ENCODE data around the gene HES7.
A peak's percentile ranks its signal among the peaks of the same experiment; 100 is the strongest.
"Not testable (repeated sequence)": the region's sequence is repeated elsewhere in the genome, so short reads cannot be mapped to it uniquely, and the experiment has no call there.

HES7 gene

DNA sequence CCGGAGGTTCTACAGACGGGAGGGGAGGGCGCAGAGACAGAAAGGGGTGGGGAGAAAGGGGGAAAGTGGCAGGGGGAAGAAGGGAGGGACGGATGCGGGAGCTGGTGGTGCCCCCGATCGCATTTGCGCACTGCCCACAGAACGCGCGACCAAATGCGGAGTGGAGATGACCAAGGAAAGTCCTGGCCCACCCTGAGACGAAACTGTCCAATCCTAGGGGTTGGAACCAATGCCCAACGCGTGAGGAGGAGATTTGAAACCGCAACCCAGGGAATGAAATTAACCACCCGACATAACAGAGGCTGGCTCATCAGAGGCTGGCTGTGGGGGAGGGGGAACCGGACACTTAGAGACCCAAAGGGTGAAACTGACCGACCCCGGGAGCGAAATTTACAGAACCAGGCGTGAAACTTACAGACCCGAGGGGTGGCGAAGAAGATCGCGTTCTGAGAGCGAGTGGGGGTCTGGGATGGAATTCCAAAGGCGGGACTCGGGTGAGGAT lies 1.4 kb downstream of the HES7 start:
- DNase-seq = peak in 1 of 4 experiments; percentile 13

DNA sequence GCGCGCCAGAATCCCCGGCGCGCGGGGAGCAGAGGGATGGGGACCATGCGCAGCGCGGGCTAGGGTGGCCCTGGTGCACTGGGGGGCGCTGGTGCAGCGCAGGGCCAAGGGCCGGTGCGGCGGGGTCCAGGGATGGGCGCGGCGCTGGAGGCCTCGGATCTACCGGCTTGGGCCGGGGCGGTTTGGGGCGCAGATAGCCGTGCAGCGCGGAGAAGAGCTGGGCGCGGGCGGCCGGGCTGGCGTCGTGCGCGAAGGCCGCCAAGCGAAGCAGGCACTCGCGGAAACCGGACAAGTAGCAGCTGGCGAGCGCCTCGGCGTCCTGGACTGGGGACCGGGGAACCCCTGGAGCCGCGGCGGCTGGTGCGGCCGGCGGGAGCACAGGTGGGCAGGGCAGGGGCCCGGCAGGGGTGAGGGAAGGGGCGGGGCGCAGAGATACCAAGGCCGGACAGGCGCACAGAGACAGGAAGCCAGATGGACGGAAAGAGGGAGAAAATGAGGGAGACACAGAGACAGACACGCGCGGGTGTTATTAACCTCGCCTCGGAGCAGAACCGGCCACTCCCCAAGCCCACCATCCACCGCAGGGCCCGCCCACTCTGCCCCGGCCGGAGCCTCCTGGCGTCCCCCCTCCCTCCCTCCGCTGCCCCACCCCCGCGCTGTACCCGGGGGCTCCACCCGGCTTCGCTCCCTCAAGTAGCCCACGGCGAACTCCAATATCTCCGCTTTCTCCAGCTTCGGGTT lies 2.1 kb downstream of the HES7 start:
- DNase-seq = peak; percentile 51 to 80 (median 64)

DNA sequence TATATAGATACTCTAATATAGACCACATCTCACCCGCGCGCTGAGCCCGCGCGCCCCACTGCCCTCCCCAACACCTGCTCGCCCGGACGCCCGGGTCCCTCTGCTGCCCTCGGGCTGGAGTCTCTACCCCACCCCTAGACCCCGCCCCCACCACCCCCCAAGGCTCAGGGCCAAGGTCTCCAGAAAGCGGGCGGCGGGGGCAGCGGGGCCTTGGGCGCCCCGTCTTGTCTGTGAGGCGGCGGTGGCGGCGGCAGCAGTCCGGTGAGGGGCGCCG lies 2.6 kb downstream of the HES7 start:
- no peak for DNase-seq

DNA sequence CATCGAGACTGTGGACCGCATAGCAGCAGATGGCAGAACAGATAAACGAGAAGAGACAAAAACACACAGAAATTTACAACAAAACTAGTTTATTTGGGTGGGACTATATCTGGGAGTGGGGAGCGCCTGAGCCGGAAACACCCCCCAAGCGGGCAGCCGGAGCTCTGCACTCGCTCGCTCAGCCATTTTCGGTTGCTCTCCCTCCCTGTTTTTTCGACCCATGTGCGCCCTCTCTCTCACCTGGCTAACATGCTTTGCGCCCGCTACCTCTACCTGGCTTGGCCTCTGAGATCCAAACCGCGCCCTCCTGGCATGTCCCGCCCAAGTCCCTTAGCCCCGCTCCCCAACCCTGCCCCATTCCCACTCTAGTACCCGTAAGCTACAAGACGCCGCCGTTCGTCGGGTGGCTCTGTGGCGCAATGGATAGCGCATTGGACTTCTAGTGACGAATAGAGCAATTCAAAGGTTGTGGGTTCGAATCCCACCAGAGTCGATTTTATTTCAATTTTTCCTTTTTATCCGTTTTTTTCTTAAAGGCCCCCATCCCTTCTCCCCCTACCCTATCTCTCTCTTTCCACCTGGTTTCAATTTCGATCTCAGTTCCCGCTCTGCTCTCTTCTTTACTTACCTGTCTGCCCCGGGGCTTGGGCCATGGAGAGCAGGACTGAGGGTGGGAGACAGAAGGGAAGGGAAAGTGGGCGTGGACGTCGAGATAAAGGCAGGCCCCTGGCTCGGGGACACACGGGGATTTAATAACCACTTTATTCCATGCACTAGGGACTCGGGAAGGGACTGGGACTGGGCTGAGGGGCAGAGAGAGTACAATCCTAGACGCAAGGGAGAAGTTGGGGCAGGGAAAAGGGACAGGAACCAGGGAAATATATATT lies 3.1 kb downstream of the HES7 start:
- DNase-seq = peak; percentile 73 to 82 (median 76)

DNA sequence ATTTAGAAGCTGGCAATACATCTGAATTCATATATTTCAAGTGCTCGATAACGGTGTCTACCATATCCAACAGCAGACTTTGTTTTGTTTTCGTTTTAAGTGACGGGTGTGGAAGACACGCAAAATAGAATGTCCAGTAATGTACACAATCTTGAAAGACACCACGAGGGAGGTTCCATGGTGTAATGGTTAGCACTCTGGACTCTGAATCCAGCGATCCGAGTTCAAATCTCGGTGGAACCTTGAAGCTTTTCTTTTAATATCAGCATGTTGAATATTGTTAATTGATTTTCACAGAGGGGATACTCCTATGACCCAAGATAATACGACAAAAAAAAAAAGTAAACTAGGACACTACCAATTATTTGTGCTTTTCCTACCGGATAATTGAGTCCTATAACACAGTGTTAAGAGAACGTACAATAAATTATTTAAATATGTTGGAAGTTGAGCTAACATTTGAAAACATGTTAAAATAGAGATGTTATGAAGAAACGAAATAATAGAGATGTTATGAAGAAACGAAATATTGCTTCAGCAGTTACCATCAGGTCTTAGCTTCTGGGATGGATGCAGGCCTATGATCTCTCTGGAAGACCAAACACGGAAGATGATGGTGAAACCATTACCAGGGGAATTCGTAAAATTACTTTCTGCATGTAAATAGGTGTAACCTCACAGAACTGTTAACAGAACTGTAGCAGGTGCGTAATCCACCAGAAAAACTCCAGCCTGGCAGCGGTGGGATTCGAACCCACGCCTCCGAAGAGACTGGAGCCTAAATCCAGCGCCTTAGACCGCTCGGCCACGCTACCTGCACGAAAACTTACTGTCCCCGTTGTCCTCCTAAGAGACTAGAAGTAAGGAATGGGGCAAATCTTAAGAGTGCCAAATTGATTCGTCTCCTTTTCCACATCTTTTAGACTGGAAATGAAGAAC lies 4.1 kb downstream of the HES7 start:
- peak; percentile 86 to 94 (median 92) for DNase-seq

DNA sequence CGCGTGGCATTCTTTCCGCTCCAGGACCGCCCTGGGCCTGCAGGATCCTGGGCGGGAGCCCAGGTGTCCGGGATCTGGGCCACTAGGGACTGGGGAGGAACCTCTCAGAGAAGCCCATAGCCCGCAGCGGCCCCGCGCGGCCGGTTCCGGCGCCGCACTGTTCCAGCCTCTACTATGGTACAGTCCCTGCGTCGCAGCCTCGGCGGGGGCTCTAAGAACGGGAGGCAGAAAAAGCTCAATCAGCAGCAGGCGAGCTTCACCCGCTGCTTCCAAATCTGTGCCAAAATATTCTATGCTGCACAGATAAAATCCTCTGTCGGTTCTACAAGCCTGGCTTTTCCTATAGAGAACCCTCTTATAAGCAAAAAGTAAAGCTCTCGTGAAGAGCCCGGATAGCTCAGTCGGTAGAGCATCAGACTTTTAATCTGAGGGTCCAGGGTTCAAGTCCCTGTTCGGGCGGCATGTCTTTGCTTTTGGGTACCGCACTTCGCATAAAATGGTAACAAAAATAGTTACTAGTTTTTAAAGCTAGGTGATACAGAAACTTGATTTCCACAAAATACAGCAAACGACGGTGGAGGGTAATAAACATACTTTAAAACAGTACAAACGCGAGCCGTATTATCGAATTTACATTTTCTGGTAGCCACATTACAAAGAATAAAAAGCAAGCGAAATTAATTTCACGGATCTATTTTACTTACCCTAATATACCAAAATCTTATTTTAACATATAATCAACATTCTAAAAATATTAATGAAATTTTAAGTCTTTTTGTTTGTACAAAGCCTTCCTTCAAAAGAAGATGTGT lies 4.9 kb downstream of the HES7 start:
- peak; percentile 83 to 93 (median 90) for DNase-seq

DNA sequence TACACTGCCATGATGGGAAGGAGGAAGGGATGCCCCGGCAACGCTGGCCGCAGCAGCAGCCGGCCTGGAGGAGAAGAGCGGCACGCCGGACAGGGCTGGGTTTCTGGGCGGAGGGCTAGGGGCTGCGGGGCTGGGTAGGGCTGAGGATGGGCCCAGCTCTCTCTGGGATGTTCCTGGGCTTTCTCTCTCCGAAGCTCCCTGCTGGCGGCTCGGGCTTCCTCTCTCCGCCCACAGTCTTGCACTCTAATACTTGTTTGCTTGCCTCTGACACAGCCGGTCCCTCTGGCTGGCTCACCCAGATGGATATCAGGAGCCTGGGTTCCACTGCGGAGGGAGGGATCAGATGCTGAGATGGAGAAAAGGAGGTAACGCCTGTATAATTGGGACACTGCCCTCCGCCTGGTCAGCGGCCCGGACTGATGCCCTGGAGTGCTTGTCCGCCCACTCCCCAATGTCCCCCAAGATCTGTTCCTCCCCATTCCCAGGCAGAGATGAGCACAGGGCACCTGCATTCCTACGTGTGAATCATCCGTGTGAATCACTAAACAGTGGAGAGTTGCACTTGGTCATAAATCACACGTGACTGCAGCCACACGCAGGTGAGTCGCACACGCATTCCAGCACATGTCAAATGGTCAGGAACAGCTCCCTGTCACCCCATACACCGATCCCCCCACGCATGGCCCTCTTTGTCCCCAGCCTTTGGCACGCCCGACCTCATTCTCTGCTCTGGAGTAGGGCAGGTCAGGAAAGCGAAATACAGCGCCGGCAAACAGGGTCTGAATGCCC lies 5.7 kb downstream of the HES7 start, which contains the start of gene ALOXE3:
ALOXE3 (minus strand) TSS at position 535 of the 789 bp plus-strand sequence; CDS start at position 11, 524 bp downstream.
- DNase-seq = peak; percentile 8 to 63 (median 58)

DNA sequence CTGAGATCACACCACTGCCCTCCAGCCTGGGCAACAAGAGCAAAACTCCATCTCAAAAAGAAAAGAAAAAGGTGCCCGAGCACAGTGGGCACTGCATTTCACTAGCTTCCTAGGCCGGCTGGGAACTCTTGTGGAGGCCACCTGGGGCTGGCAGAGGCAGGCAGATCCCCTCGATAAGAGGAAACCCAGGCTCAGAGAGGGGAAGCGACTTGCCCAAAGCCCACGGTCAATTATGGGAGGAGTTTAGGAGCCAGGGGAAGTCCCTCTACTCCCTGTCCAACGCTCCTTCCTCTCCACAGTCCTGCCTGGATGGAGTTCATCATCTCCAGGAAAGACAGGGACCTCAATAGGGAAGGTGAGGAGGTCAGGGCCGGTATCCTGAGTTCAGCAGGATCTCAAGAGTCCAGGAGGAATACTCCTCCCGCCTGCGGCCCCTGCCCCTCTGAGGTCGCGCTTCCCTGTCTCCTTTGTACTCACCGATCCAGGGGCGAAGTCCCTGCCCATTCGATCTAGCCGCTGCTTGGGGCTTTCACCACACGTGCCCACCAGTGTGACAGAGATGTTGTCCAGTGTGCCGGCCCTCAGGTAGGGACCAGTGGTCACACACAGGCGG lies 6.4 kb downstream of the HES7 start:
- DNase-seq = peak; percentile 43 to 71 (median 70)

DNA sequence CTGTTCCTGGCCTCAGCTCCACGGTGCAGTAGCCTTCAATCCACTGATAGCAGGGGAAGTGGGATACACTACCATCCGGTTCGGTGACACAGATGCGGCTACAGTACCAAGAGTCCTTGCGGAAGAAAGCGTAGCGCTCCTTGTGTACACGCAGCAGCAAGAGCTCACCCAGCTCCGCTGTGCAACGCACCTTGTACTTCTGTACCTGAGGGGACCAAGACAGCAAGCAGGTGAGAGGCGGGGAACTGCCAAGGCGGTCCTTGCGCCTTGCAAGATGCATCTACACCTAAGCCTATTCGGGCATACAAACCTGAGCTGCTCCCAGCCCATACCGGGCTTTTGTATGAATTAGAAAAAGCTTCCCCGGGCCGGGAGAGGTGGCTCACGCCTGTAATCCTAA lies 7.1 kb downstream of the HES7 start:
- no peak for DNase-seq

DNA sequence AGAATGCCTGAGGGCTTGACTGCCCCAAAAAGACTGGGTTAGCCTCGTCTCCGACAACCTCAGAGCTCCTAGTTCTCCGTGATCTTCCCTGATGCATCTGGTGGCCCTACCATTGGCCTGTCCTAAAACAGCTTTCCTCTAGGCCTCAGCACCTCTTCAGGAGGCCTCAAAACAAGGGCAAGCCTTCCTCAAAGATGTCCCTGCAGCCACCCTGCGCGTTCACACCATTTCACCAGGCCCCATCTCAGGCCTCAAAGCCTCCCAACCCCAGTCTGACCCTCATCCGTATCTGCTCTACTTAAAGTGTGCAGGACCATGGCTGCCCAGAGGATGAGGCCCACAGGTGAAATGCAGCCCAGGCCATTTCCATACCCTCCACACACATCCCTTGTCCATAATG lies 13.0 kb downstream of the HES7 start:
- no peak for DNase-seq

DNA sequence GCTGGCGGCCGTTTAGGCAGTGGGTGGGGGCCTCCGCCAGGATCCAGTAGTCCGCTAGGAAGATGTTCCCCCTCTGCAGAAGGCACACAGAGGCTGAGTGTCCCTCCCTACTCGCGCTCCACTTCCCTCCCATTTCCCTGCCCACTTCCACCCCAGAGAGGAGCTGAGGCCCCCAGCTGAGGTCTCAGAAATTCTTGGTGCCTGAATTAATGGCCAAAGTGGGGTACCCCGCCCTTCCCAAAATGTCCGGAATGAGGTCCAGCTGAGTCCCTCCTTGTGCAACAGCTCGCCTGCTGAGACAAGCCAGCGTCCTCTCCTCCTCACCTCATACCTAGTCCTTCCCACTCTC lies 13.5 kb downstream of the HES7 start:
- no peak for DNase-seq

DNA sequence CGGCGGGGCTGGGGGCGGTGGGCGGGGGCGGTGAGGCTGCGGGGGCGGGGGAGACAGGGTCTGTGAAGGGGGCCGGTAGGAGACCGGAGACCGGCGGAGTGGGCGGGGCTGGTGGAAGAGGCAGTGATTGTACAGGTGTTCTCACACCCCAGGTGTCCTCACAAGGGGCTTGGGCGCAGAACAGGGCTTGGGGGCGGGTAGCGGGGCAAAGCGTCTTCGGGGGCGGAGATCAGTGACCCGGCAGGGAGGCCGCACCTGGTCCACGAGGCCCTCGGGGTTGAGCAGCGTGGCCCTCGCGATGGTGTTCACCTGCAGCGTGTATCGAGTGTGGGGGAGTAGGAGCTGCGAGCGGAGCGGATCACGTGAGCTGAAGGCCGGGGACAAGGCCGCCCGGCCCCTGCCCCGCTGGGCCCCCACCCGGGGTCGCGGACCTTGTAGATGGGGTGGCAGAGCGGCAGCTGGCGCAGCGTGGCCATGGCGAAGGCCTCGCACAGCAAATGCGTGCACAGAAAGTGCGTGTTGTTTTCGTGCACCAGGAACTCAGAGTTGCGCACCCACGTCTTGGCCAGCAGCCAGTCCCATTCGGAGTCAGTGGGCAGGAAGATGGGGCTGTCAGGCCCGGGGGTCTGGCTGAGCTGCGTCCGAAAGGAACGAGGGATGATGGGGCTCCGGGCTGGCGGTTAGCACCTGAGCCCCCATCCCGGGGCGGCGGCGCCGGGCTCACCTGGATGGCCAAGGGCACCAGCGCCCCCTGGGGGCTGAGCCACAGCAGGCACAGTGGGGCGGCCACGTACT lies 14.0 kb downstream of the HES7 start:
- peak; percentile 50 to 83 (median 60) for DNase-seq

DNA sequence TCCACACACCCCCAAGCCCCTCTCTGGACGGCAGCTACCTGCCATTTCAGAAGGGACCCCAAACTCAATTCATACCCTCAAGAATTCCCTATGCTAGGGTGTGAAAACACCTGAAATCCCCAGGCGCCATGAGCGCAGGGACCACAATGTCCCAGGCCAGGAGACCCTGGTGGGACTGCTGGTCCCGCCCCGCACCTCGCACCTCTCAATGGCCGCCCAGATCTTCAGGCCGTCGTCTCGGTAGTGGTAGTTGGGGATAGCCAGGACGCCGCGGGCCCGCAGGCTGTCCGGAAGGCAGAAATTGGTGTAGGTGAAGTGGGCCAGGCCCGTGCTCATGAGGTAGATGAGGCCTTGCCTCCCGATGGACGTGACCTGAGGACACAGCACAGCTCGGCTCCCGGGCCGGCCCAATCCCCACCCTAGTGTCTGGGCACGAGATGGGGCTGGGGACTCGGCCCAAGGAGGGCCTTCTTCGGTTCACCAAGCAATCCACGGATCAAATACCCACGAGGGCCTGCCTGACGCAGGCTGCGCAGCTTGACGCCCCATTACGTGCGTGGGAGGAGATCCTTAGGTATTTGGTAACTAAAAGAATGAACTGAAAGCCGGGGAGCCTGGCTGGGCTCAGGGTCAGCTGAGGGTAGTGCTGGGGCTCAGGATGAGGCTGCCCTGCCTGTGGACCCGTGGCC lies 14.8 kb downstream of the HES7 start:
- no peak for DNase-seq

DNA sequence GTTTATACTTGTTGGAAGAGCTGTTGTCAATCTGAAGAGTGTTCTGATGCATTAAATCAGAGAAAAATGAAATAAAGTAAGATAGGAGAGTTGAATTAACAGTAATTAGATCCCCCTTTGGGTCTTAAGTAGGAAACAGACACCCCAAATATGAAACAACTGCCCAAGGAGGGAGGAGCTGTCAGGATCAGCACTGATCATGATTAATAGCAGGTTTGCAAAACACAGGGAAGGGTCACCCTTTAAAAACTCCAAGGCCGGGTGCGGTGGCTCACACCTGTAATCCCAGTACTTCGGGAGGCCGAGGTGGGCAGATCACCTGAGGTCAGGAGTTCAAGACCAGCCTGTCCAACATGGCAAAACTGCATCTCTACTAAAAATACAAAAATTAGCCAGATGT lies 16.9 kb downstream of the HES7 start:
- DNase-seq = not testable (repeated sequence)

DNA sequence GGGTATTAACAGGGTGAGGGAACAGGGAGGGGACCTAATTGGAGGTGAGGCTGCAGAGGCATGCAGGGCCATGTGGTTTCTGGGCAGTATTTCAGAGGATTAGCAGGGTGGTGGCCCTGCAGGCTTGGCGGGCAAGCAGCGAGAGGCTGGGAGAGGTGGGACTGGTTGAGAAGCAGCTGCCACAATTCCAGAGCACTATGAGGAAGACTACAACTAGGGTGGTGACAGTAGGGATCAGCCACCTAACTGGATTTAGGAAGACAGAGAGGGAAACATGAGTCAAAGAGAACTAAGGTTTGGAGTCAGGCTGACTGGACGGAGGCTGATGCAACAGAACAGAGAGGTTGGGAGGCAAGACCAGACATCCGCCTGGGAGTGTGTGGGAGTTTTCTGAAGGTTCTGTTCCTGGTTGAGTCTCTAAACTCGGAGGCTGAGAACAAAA lies 17.9 kb downstream of the HES7 start:
- peak in 3 of 4 experiments; percentile 28 to 50 (median 39) for DNase-seq

DNA sequence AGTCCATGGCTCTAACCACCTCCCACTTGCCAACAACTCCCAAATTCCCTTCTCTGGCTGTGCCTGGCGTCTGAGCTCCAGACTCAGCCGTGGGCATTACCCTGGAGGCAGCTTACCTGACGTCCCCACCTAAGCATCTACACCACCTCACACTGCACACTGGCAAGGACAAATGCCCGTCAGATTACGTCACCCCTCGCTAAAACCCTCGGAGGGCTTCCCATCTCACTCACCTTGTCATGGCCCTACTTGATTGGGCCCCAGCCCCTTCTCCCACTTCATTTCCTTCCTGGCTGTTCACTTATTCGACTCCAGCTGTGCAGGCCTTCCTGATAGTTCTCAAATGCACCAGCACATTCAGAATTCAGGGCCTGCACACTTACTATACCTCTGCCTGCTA lies 19.0 kb downstream of the HES7 start:
- DNase-seq = no peak

DNA sequence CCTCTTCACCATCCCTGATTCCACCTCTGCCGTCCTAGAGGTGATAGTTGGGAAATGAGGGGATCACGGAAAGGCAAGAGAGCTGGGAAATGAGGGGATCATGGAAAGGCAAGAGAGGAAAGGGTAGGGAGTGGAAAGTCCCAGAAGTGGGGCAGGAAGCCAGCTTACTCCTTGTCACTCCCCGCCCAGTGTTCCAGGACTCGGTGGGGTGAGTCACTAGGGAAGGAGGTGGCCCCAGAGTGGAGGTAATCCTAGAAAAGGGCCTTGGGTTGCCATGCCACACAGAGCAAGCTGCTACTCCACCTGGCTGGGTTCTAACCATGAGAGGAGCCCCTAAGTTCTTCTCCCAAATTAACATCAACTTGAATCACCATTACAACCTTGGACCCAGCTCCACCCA lies 20.4 kb downstream of the HES7 start:
- no peak for DNase-seq

DNA sequence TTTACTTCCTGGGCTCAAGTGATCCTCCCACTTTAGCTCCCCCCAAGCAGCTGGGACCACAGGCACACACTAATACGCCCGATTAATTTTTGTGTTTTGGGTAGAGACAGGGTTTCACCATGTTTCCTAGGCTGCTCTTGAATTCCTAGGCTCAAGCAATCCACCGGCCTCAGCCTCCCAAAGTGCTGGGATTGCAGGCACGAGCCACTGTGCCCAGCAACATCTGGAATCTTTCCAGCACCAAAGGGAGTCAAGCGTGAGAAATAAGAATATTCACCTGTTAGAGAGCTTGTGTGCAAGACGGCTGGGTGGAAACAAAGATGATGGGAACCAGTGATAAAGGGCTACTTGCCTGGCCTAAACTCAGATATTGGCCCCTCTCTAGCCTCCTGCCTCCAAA lies 22.2 kb downstream of the HES7 start:
- DNase-seq = no peak

DNA sequence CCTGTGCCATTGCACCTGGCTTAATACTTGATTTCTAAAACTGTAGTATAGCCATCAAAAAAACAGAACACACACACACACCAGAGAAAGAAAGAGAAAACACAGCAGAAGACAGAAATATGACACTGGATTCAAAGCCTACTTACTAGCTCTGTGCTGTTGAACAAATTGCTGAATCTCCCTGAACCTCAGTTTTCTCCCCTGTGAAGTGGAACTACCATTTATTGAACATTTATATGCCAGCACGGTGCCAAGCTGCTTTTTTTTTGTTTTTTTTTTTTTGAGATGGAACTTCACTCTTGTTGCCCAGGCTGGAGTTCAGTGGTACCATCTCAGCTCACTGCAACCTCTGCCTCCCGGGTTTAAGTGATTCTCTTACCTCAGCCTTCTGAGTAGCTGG lies 23.1 kb downstream of the HES7 start:
- DNase-seq = no peak
